GM18519 (cell line): Measurements from ENCODE around the gene SLC25A51.

ENCODE experiments used
- ATAC-seq: cut with Tn5 transposase; IDR thresholded peaks from one replicate; pipeline ENCODE4 v1.9.1; 2021; ENCODE audit warnings: mild to moderate bottlenecking, moderate library complexity; ENCODE audit not compliant: unreplicated experiment, low FRiP score

SLC25A51 gene

DNA sequence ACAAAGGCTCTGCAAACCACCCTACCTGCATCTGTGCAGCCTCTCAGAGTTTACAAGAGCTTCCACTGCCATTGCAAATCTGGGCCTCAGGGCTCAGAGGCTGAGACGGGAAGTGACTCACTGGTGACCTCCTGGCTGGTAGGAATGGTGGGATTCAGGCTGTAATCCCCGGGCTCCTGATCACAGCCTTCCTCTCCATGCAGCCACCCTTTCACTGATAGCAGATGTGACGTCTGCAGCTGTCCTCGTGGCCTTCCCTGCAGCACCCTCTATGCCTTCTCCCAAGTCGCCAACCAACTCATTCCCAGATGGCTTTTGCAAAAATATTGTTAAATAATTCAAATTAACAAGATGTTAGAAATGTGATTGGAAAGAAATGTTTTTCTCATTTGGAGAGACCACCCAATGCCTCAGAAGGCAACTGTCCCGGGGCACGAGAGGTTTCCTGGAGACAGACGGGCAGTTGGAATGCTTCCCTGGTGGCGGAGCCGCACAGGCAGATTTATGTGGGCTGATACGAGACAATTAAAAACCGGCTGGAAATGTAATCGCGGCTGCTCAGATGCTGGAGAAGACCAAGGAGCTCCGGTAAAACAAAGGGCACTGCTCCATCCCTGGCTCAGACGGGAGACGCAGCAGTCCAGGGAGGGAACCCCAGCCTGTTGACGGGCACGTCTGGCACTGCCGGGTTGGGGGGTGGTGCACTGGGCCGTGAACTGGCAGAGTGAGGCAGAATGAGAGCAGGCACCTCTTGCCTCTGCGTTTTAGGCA, 34.4 kb upstream of the SLC25A51 start:
- no peak for ATAC-seq

- ATAC-seq: no peak
Observed at GRCh38 chr9:37937366-37937765, 33.4 kb upstream of the SLC25A51 start.

- ATAC-seq: no peak
Observed at GRCh38 chr9:37936965-37937364, 33.0 kb upstream of the SLC25A51 start.

- no peak for ATAC-seq
Observed at GRCh38 chr9:37936376-37936775, 32.4 kb upstream of the SLC25A51 start.

- ATAC-seq: no peak
Observed at GRCh38 chr9:37935096-37935495, 31.2 kb upstream of the SLC25A51 start.

GRCh38 chr9:37931592-37931991, 27.7 kb upstream of the SLC25A51 start:
- no peak for ATAC-seq

GRCh38 chr9:37929441-37929895, 25.5 kb upstream of the SLC25A51 start:
- ATAC-seq: no peak

DNA sequence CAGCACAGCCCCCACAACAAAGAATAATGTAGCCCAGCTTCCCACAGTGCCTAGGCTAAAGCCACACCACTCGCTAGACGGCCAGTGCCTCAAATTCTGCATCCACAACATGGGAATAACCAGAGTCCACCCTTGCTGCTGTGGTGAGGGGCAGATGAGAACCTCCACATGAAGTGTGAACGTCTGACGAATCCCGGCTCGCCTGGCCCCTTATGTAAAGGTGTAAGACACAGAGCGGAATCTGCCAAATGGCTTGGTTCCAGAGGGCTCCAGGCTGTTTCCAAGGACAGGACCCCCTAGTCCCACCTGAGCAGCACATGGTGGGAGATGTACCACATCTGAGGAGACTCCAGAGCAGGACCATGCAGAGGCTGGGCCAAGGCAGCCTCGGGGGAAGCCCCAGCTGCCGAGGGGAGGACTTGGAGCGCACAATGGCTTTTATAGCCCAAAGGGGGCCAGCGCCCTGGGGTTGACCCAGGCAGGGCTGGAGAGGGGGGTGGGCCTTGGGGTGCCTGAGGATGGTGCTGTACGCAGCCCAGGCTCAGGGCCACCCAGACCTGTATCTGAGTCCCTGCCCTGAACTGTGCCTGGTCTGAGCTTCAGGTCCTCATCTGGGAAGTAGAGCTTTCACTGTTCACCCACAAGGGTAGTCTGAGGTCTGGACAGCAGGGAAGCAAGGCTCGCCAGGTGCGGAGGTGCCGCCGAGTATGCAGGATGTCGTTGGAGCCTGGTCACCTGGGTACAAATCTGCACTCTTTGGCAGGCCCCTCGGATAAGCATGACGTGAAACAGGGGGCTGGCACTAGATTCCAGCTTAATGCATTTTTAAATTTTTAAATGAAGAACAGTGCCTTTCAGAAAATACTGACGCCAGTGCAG, 24.9 kb upstream of the SLC25A51 start:
- ATAC-seq: no peak

- no peak for ATAC-seq
Observed at GRCh38 chr9:37927601-37928551, 23.9 kb upstream of the SLC25A51 start.

- no peak for ATAC-seq
Observed at GRCh38 chr9:37927132-37927531, 23.2 kb upstream of the SLC25A51 start.

DNA sequence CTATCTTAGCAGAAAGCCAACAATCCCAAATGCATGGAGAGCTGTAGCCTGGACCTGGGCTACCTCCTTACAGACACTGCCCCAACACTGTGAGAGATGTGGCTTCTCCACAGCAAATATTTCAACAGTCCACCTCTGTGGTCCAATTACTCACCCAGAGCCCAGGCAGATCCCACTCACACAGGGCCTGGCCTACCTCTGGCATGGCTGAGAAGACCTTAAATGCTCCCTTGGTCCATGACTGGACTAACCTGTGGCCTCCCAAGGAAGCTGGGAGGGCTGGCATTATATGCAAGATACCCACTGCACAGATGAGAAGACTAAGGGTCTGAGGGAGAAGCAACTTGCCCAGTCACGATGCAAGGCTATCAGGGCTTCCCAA, 22.8 kb upstream of the SLC25A51 start:
- no peak for ATAC-seq

DNA sequence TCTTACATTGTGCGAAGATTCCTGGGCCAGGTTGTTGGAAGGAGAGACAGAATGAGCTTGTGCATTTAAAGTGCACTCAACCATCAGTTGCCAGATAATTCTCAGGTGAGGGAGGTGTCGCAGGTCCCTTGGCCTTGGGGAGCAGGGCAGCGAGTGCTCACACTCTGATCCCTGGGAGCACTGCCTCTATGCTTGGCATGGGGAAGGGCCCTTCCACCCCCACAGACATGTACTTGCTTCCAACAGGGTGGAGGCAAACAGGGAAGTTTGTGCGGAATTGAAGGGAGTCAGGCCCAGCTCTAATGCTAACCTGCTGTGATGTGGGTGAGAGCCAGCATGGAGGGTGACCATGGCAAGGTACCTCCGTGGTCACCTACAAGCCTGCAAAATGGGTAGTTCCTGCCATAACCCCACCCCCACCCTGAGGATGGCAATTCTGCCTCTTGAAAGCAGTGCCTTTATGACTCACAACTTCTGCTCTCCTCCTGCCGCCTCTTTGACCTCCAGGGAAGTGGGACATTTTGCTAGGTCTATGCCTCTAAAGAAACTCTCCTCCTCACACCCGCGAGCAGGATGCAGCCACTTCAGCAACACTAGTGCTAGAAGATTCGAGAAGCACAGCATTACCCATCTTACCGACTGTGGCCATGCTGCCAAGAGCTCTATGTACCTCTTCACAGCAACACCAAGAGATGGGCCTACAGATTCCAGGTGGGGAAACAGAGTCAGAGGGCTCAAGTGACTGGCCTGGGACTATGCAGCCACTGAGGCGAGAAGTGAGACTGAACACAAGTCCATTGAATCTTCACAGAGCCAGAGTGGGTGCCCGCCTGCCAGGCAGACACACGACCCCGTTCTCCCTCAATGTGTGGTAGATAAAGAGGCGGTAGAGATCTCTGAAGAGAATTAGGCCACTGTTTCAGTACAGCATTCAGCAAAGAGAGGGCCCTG, 22.1 kb upstream of the SLC25A51 start:
- ATAC-seq: no peak

DNA sequence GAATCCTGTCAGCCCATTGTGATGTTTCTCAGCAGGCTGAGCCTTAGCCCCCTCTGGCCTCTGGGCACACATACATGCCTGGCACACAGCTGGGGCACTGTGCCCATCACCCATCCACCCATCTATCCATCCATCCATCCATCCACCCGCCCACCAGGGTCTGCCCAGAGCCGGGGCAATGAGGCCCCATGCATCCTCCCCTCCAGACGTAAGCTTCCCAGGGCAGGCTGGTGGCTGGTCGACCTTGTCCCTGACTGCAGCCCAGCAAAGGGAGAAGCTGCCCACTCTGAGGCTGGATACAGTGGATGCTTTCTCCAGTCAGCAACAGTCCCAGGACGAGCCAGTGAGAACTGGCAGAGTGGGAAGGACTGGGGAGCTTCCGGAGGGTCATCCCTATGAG, 21.1 kb upstream of the SLC25A51 start:
- ATAC-seq: no peak

DNA sequence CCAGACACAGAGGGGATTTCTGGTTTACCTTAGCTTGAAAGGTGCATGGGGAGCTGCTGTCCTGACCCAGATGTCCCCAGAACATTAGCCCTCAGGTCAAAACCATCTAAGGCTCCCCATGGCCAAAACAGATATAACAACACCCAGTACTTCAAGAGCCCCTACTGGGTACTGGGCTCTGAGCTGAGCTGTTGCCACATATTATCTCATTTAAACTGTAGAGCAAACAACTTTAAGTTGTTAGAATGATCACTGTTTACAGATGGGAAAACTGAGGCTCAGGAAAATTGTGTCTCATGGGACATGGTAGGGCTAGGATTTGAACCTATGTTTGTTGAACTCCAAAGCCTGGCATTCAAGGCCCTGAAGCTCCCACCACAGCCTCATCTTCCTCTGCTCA, 20.6 kb upstream of the SLC25A51 start:
- ATAC-seq: no peak

GRCh38 chr9:37923796-37924427, 20.0 kb upstream of the SLC25A51 start:
- ATAC-seq: no peak

- no peak for ATAC-seq
Observed at GRCh38 chr9:37923118-37923795, 19.3 kb upstream of the SLC25A51 start.

- no peak for ATAC-seq
Observed at GRCh38 chr9:37922363-37923117, 18.6 kb upstream of the SLC25A51 start.
